HepG2 (cell line): Measurements from ENCODE around the gene PSME3IP1. TPM values are rescaled to one million over a fixed set of nuclear protein-coding genes. Genes with fewer than 3 reads are reported as not detected.
A peak's percentile ranks its signal among the peaks of the same experiment; 100 is the strongest.

Experiments used
- CBX2 ChIP-seq, 2 experiments: fragments of 200-600 bp in 1 of 2; sonication (generic); formaldehyde crosslinking in 1 of 2; IDR thresholded peaks; 2 replicates each; pipeline versions ENCODE4 v1.7.0 to v1.8.1; 2018 to 2022; ENCODE audit warnings: low read depth in 2 of 2, low read length in 1 of 2, mild to moderate bottlenecking in 1 of 2, missing genetic modification reagents in 1 of 2
- HNRNPH1 ChIP-seq: fragments of 200-400 bp; formaldehyde crosslinking; optimal IDR thresholded peaks from 2 replicates; pipeline ENCODE3; 2017; ENCODE audit warnings: mild to moderate bottlenecking, low read depth, low read length
- MAFF ChIP-seq: IDR thresholded peaks from 2 replicates; pipeline ENCODE4 v1.6.1; 2011; ENCODE audit warnings: low read depth, low read length, improper control_type of control experiment
- MBD4 ChIP-seq: IDR thresholded peaks from 2 replicates; pipeline ENCODE4 v1.6.1; 2012; ENCODE audit warnings: low read length, inconsistent platforms, borderline replicate concordance
- NCOA1 ChIP-seq: sonication (generic); formaldehyde crosslinking; IDR thresholded peaks from 2 replicates; pipeline ENCODE4 v1.9.0; 2021; ENCODE audit warnings: missing genetic modification reagents
- PHF21A ChIP-seq: sonication (generic); formaldehyde crosslinking; IDR thresholded peaks from 2 replicates; pipeline ENCODE4 v1.5.0; 2020; ENCODE audit warnings: mild to moderate bottlenecking, missing genetic modification reagents
- REPIN1 ChIP-seq: sonication (generic); formaldehyde crosslinking; IDR thresholded peaks from 2 replicates; pipeline ENCODE4 v1.8.0; 2022; ENCODE audit warnings: missing genetic modification reagents, low read depth, mild to moderate bottlenecking, borderline replicate concordance
- RFX1 ChIP-seq: fragments of 450-650 bp; IDR thresholded peaks from 2 replicates; pipeline ENCODE4 v1.6.1; 2017
- SMAD3 ChIP-seq: sonication (generic); formaldehyde crosslinking; IDR thresholded peaks from 2 replicates; pipeline ENCODE4 v1.4.0; 2020; ENCODE audit warnings: missing genetic modification reagents
- SOX13 ChIP-seq, 3 experiments: fragments of 450-650 bp in 1 of 3; sonication (generic) in 1 of 3; formaldehyde crosslinking in 1 of 3; IDR thresholded peaks in 2 of 3; conservative IDR thresholded peaks in 1 of 3; 2 replicates each; pipeline versions ENCODE4 v1.5.0 to v1.6.1; 2016 to 2020; ENCODE audit warnings: antibody characterized with exemption in 1 of 3, mild to moderate bottlenecking in 1 of 3, missing compliant biosample characterization in 1 of 3, missing genetic modification reagents in 1 of 3, moderate library complexity in 1 of 3
- SRY ChIP-seq: sonication (generic); formaldehyde crosslinking; IDR thresholded peaks from 2 replicates; pipeline ENCODE4 v1.8.0; 2022; ENCODE audit warnings: mild to moderate bottlenecking, missing genetic modification reagents
- ZKSCAN5 ChIP-seq: sonication (generic); formaldehyde crosslinking; IDR thresholded peaks from 2 replicates; pipeline ENCODE4 v1.5.1; 2020; ENCODE audit warnings: mild to moderate bottlenecking, missing genetic modification reagents
- ZNF256 ChIP-seq: sonication (generic); formaldehyde crosslinking; conservative IDR thresholded peaks from 2 replicates; pipeline ENCODE4 v1.4.0; 2020; ENCODE audit warnings: missing genetic modification reagents
- ZNF331 ChIP-seq: sonication (generic); formaldehyde crosslinking; IDR thresholded peaks from 2 replicates; pipeline ENCODE4 v1.4.0; 2020; ENCODE audit warnings: missing genetic modification reagents
- ZNF335 ChIP-seq: sonication (generic); formaldehyde crosslinking; IDR thresholded peaks from 2 replicates; pipeline ENCODE4 v1.4.0; 2020; ENCODE audit warnings: missing genetic modification reagents
- ZNF543 ChIP-seq: sonication (generic); formaldehyde crosslinking; IDR thresholded peaks from 2 replicates; pipeline ENCODE4 v1.4.0; 2020; ENCODE audit warnings: mild to moderate bottlenecking, missing genetic modification reagents
- ZSCAN29 ChIP-seq: sonication (generic); formaldehyde crosslinking; conservative IDR thresholded peaks from 2 replicates; pipeline ENCODE4 v1.4.0; 2020; ENCODE audit warnings: mild to moderate bottlenecking, missing genetic modification reagents
- polyA plus RNA-seq, 8 experiments: library from polyadenylated mRNA; depleted of rRNA in 3 of 8; stranded (reverse) in 7 of 8; unstranded in 1 of 8; fragments of >200 nt; fragmentation: Illumina TruSeq in 4 of 8; extraction: Trizol in 4 of 8; gene quantifications; 2 replicates each; pipeline versions ENCODE4 v1.2.1 to v1.2.3, GENCODE V29; 2011 to 2016; ENCODE audit warnings: low read depth in 4 of 8, missing spikeins in 1 of 8, mixed read lengths in 1 of 8; ENCODE audit not compliant: insufficient read depth in 1 of 8
- total RNA-seq, 5 experiments: library from RNA; depleted of rRNA; stranded (reverse); fragments of >200 nt; fragmentation: Illumina TruSeq; extraction: Trizol; gene quantifications; 2 replicates each; pipeline ENCODE4 v1.2.3, GENCODE V29; 2016; ENCODE audit warnings: low read depth in 1 of 5
- TF ChIP-seq, protein P1 (sequence below): sonication (generic); formaldehyde crosslinking; IDR thresholded peaks from 2 replicates; pipeline ENCODE4 v1.5.0; 2020; ENCODE audit warnings: mild to moderate bottlenecking, missing genetic modification reagents, borderline replicate concordance
- TF ChIP-seq, protein P2 (sequence below): sonication (generic); formaldehyde crosslinking; IDR thresholded peaks from 2 replicates; pipeline ENCODE4 v1.9.0; 2022; ENCODE audit warnings: missing genetic modification reagents, mild to moderate bottlenecking, borderline replicate concordance
- TF ChIP-seq, protein P3 (sequence below): sonication (generic); formaldehyde crosslinking; IDR thresholded peaks from 2 replicates; pipeline ENCODE4 v1.5.1; 2020; ENCODE audit warnings: mild to moderate bottlenecking, moderate library complexity, missing genetic modification reagents
- TF ChIP-seq, protein P4 (sequence below): IDR thresholded peaks from 2 replicates; pipeline ENCODE4 v1.6.1; 2016; ENCODE audit warnings: low read depth, control low read depth
- TF ChIP-seq, protein P5 (sequence below): sonication (generic); formaldehyde crosslinking; IDR thresholded peaks from 2 replicates; pipeline ENCODE4 v1.4.0; 2020; ENCODE audit warnings: missing genetic modification reagents

PSME3IP1 gene
- total and polyA plus RNA-seq, 2 of the 13 experiments (the other 11 are each of a cell fraction or from before 2014, with no cell fraction given): 90.8 to 99.8 TPM

DNA sequence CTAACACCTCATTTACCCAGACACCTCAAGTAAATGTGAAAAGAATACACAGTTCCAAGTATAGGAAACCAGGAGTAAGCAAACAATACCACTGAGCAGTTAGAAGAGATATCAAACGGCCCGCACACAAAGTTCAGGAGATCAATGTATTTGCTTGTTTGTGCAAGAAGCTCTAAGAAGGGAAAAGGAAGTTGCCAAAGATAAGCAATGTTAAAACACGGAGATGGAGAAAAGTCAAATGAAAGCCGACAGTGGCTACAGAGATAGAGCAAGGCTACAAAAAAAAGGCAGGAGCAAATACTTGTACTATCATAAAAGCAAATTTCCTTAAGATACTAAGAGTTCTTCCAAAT, 29.5 kb downstream of the PSME3IP1 start (continued):
- TF ChIP-seq, protein P1, sequence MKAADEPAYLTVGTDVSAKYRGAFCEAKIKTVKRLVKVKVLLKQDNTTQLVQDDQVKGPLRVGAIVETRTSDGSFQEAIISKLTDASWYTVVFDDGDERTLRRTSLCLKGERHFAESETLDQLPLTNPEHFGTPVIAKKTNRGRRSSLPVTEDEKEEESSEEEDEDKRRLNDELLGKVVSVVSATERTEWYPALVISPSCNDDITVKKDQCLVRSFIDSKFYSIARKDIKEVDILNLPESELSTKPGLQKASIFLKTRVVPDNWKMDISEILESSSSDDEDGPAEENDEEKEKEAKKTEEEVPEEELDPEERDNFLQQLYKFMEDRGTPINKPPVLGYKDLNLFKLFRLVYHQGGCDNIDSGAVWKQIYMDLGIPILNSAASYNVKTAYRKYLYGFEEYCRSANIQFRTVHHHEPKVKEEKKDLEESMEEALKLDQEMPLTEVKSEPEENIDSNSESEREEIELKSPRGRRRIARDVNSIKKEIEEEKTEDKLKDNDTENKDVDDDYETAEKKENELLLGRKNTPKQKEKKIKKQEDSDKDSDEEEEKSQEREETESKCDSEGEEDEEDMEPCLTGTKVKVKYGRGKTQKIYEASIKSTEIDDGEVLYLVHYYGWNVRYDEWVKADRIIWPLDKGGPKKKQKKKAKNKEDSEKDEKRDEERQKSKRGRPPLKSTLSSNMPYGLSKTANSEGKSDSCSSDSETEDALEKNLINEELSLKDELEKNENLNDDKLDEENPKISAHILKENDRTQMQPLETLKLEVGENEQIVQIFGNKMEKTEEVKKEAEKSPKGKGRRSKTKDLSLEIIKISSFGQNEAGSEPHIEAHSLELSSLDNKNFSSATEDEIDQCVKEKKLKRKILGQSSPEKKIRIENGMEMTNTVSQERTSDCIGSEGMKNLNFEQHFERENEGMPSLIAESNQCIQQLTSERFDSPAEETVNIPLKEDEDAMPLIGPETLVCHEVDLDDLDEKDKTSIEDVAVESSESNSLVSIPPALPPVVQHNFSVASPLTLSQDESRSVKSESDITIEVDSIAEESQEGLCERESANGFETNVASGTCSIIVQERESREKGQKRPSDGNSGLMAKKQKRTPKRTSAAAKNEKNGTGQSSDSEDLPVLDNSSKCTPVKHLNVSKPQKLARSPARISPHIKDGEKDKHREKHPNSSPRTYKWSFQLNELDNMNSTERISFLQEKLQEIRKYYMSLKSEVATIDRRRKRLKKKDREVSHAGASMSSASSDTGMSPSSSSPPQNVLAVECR (CRISPR knock-in tag): no peak; the same call in 1 of the 2 replicates
- TF ChIP-seq ZNF331 (CRISPR knock-in tag) (peak; percentile 47; the same call in 1 of the 2 replicates), ZNF256 (no peak), ZNF543 (CRISPR knock-in tag) (no peak), MAFF (no peak), SRY (no peak), ZSCAN29 (no peak), HNRNPH1 (no peak), NCOA1 (no peak), SMAD3 (CRISPR knock-in tag) (0 out of 2 replicates have a peak, but pooled peaks have one; percentile 40), MBD4 (no peak; the same call in 1 of the 2 replicates), ZKSCAN5 (CRISPR knock-in tag) (no peak), CBX2 (IDR thresholded peaks at IDR 0.05; ENCODE audit: low read depth, low read length) (no peak), CBX2 (CRISPR knock-in tag; IDR thresholded peaks at IDR 0.05; ENCODE audit: low read depth) (no peak), SOX13 (IDR thresholded peaks at IDR 0.05) (no peak), SOX13 (CRISPR knock-in tag; conservative IDR thresholded peaks at IDR 0.05 in 1 of 2, IDR thresholded peaks at IDR 0.05 in 1 of 2) (peak in 1 of 2 experiments; percentile 70; a peak in 2 of 4 replicates), RFX1 (no peak), PHF21A (CRISPR knock-in tag) (0 out of 2 replicates have a peak, but pooled peaks have one; percentile 27), REPIN1 (CRISPR knock-in tag) (no peak), ZNF335 (0 out of 2 replicates have a peak, but pooled peaks have one; percentile 40)
- TF ChIP-seq, protein P2, sequence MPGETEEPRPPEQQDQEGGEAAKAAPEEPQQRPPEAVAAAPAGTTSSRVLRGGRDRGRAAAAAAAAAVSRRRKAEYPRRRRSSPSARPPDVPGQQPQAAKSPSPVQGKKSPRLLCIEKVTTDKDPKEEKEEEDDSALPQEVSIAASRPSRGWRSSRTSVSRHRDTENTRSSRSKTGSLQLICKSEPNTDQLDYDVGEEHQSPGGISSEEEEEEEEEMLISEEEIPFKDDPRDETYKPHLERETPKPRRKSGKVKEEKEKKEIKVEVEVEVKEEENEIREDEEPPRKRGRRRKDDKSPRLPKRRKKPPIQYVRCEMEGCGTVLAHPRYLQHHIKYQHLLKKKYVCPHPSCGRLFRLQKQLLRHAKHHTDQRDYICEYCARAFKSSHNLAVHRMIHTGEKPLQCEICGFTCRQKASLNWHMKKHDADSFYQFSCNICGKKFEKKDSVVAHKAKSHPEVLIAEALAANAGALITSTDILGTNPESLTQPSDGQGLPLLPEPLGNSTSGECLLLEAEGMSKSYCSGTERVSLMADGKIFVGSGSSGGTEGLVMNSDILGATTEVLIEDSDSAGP (CRISPR knock-in tag): no peak
- TF ChIP-seq, protein P3, sequence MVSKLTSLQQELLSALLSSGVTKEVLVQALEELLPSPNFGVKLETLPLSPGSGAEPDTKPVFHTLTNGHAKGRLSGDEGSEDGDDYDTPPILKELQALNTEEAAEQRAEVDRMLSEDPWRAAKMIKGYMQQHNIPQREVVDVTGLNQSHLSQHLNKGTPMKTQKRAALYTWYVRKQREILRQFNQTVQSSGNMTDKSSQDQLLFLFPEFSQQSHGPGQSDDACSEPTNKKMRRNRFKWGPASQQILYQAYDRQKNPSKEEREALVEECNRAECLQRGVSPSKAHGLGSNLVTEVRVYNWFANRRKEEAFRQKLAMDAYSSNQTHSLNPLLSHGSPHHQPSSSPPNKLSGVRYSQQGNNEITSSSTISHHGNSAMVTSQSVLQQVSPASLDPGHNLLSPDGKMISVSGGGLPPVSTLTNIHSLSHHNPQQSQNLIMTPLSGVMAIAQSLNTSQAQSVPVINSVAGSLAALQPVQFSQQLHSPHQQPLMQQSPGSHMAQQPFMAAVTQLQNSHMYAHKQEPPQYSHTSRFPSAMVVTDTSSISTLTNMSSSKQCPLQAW: no peak
- TF ChIP-seq, protein P4, sequence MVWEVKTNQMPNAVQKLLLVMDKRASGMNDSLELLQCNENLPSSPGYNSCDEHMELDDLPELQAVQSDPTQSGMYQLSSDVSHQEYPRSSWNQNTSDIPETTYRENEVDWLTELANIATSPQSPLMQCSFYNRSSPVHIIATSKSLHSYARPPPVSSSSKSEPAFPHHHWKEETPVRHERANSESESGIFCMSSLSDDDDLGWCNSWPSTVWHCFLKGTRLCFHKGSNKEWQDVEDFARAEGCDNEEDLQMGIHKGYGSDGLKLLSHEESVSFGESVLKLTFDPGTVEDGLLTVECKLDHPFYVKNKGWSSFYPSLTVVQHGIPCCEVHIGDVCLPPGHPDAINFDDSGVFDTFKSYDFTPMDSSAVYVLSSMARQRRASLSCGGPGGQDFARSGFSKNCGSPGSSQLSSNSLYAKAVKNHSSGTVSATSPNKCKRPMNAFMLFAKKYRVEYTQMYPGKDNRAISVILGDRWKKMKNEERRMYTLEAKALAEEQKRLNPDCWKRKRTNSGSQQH (CRISPR knock-in tag): no peak
- TF ChIP-seq, protein P5, sequence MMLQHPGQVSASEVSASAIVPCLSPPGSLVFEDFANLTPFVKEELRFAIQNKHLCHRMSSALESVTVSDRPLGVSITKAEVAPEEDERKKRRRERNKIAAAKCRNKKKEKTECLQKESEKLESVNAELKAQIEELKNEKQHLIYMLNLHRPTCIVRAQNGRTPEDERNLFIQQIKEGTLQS (CRISPR knock-in tag): no peak
